ENCODE results near the gene GIMAP1. TPM values are rescaled to one million over a fixed set of nuclear protein-coding genes. Genes with fewer than 3 reads are reported as not detected.

Gene GIMAP1
- total RNA-seq, 1 experiment from 2014 or later = not detected

GRCh38 chr7:150723467-150723866 is 7.1 kb downstream of the GIMAP1 start:
- H3K4me1 Mint-ChIP-seq (ENCODE audit: insufficient read depth, unreplicated experiment) = no peaks in the 10 kb centered on the region
- no peak overlapping the region for H3K4me3 Mint-ChIP-seq (ENCODE audit: unreplicated experiment)
- BruUV-seq (replicated peaks) = no TSS peak
- no peaks in the 10 kb centered on the region for H3K36me3 Mint-ChIP-seq (ENCODE audit: insufficient read depth, unreplicated experiment)
- H3K27me3 Mint-ChIP-seq (ENCODE audit: insufficient read depth, unreplicated experiment) = peaks cover 28% of the 10 kb centered on the region
- no peak for TF ChIP-seq CTCF (IDR thresholded peaks at IDR 0.05; ENCODE audit: unreplicated experiment)
- POLR2A ChIA-PET = no interaction called here
- DNase-seq (ENCODE audit: unreplicated experiment) = no peak
- intact Hi-C loops (cut with micrococcal nuclease) = no loop called here
- CTCF ChIA-PET = interaction anchor here (0.6 to 1.4 kb wide), 4 partner anchors 10 to 367 kb away, joined by 3 to 6 read pairs (median 4); no protein-coding TSS in a partner anchor
- peaks cover 9% of the 10 kb centered on the region for H3K9me3 Mint-ChIP-seq (ENCODE audit: unreplicated experiment)
- no peak overlapping the region for H3K27ac Mint-ChIP-seq (ENCODE audit: low read depth, unreplicated experiment)

GRCh38 chr7:150727381-150727780 is 11.0 kb downstream of the GIMAP1 start:
- ChIA-PET POLR2A (no interaction called here), CTCF (no interaction called here)
- Mint-ChIP-seq H3K4me1 (ENCODE audit: insufficient read depth, unreplicated experiment) (no peaks in the 10 kb centered on the region), H3K27me3 (ENCODE audit: insufficient read depth, unreplicated experiment) (peaks cover 27% of the 10 kb centered on the region), H3K4me3 (ENCODE audit: unreplicated experiment) (no peak overlapping the region), H3K36me3 (ENCODE audit: insufficient read depth, unreplicated experiment) (no peaks in the 10 kb centered on the region), H3K9me3 (ENCODE audit: unreplicated experiment) (peaks cover 14% of the 10 kb centered on the region), H3K27ac (ENCODE audit: low read depth, unreplicated experiment) (no peak overlapping the region)
- no peak for TF ChIP-seq CTCF (IDR thresholded peaks at IDR 0.05; ENCODE audit: unreplicated experiment)
- DNase-seq (ENCODE audit: unreplicated experiment) = peak; percentile 51
- intact Hi-C loops (cut with micrococcal nuclease) = no loop called here
- no TSS peak for BruUV-seq (replicated peaks)

GRCh38 chr7:150728011-150728410 is 11.6 kb downstream of the GIMAP1 start:
- Mint-ChIP-seq H3K4me3 (ENCODE audit: unreplicated experiment) (no peak overlapping the region), H3K27me3 (ENCODE audit: insufficient read depth, unreplicated experiment) (peaks cover 27% of the 10 kb centered on the region), H3K36me3 (ENCODE audit: insufficient read depth, unreplicated experiment) (no peaks in the 10 kb centered on the region), H3K4me1 (ENCODE audit: insufficient read depth, unreplicated experiment) (no peaks in the 10 kb centered on the region), H3K27ac (ENCODE audit: low read depth, unreplicated experiment) (no peak overlapping the region), H3K9me3 (ENCODE audit: unreplicated experiment) (peaks cover 14% of the 10 kb centered on the region)
- ChIA-PET CTCF (no interaction called here), POLR2A (no interaction called here)
- no TSS peak for BruUV-seq (replicated peaks)
- intact Hi-C loops (cut with micrococcal nuclease) = no loop called here
- no peak for DNase-seq (ENCODE audit: unreplicated experiment)
- TF ChIP-seq CTCF (IDR thresholded peaks at IDR 0.05; ENCODE audit: unreplicated experiment) = no peak

GRCh38 chr7:150728609-150729008 is 12.2 kb downstream of the GIMAP1 start:
- intact Hi-C loops (cut with micrococcal nuclease) = no loop called here
- H3K9me3 Mint-ChIP-seq (ENCODE audit: unreplicated experiment) = peaks cover 14% of the 10 kb centered on the region
- H3K36me3 Mint-ChIP-seq (ENCODE audit: insufficient read depth, unreplicated experiment) = no peaks in the 10 kb centered on the region
- no peak for TF ChIP-seq CTCF (IDR thresholded peaks at IDR 0.05; ENCODE audit: unreplicated experiment)
- peaks cover 27% of the 10 kb centered on the region for H3K27me3 Mint-ChIP-seq (ENCODE audit: insufficient read depth, unreplicated experiment)
- ChIA-PET POLR2A (no interaction called here), CTCF (interaction anchor here (0.7 kb wide), 1 partner anchor 36 kb away, joined by 3 read pairs; no protein-coding TSS in a partner anchor)
- DNase-seq (ENCODE audit: unreplicated experiment) = no peak
- no peaks in the 10 kb centered on the region for H3K4me1 Mint-ChIP-seq (ENCODE audit: insufficient read depth, unreplicated experiment)
- BruUV-seq (replicated peaks) = no TSS peak
- no peak overlapping the region for H3K4me3 Mint-ChIP-seq (ENCODE audit: unreplicated experiment)
- no peak overlapping the region for H3K27ac Mint-ChIP-seq (ENCODE audit: low read depth, unreplicated experiment)

Data from MCF 10A (cell line).